Testis (tissue), 2 donors: ENCODE results near the gene TNPO1.

Experiments
- CTCF ChIP-seq, 3 experiments: fragments of 450-650 bp in 2 of 3; fragments of 200-600 bp in 1 of 3; sonication (generic) in 1 of 3; IDR thresholded peaks; one replicate each; pipeline ENCODE4 v1.5.1; 2016 to 2019; ENCODE audit warnings: antibody characterized with exemption in 3 of 3, mild to moderate bottlenecking in 2 of 3, moderate library complexity in 1 of 3
- POLR2A ChIP-seq: fragments of 450-650 bp; IDR thresholded peaks from one replicate; pipeline ENCODE4 v1.6.1; 2017; ENCODE audit warnings: antibody characterized with exemption, mild to moderate bottlenecking, moderate library complexity

- TF ChIP-seq CTCF (IDR thresholded peaks at IDR 0.05) (no peak), POLR2A (no peak)
Observed at GRCh38 chr5:72859127-72859526, 42.7 kb downstream of the TNPO1 start.
